RKO (cell line): ENCODE measurements around the gene EXOSC7.
"Not testable (repeated sequence)": the region's sequence is repeated elsewhere in the genome, so short reads cannot be mapped to it uniquely, and the experiment has no call there.

Experiments
- DNase-seq: peaks from one replicate; pipeline ENCODE4 v3.0.0-alpha.2; 2016; ENCODE audit warnings: low spot score

Gene EXOSC7

GRCh38 chr3:44976002-44976815 lies at the start of gene EXOSC7, which contains the start of gene ZDHHC3:
Gene EXOSC7, plus strand, starts transcription at chr3:44976244. Its CDS starts 34 bp downstream, at chr3:44976278.
Gene ZDHHC3, minus strand, starts transcription at chr3:44976174. Its CDS starts 16,738 bp downstream, at chr3:44959436.
- DNase-seq: peak; percentile 84

GRCh38 chr3:44926921-44927320 lies 49.1 kb upstream of the EXOSC7 start:
- DNase-seq: no peak

GRCh38 chr3:44927371-44927770 lies 48.7 kb upstream of the EXOSC7 start:
- no peak for DNase-seq

GRCh38 chr3:44929782-44930181 lies 46.3 kb upstream of the EXOSC7 start:
- no peak for DNase-seq

- no peak for DNase-seq
Measured at GRCh38 chr3:44930911-44931310, 45.1 kb upstream of the EXOSC7 start.

GRCh38 chr3:44931791-44932190 lies 44.3 kb upstream of the EXOSC7 start:
- DNase-seq: no peak

GRCh38 chr3:44932271-44932670 lies 43.8 kb upstream of the EXOSC7 start:
- DNase-seq: no peak

- DNase-seq: no peak
Measured at GRCh38 chr3:44932986-44933944, 42.8 kb upstream of the EXOSC7 start.

- no peak for DNase-seq
Measured at GRCh38 chr3:44939581-44940036, 36.4 kb upstream of the EXOSC7 start.

- peak; percentile 77 for DNase-seq
Measured at GRCh38 chr3:44942202-44942921, 33.7 kb upstream of the EXOSC7 start.

- no peak for DNase-seq
Measured at GRCh38 chr3:44948239-44948638, 27.8 kb upstream of the EXOSC7 start.

- DNase-seq: not testable (repeated sequence)
Measured at GRCh38 chr3:44949770-44950169, 26.3 kb upstream of the EXOSC7 start.

- DNase-seq: no peak
Measured at GRCh38 chr3:44950275-44950734, 25.7 kb upstream of the EXOSC7 start.

- no peak for DNase-seq
Measured at GRCh38 chr3:44952689-44953088, 23.4 kb upstream of the EXOSC7 start.

- no peak for DNase-seq
Measured at GRCh38 chr3:44954304-44954703, 21.7 kb upstream of the EXOSC7 start.

- DNase-seq: no peak
Measured at GRCh38 chr3:44954962-44955361, 21.1 kb upstream of the EXOSC7 start.

- DNase-seq: no peak
Measured at GRCh38 chr3:44955917-44956316, 20.1 kb upstream of the EXOSC7 start.

GRCh38 chr3:44957986-44958385 lies 18.1 kb upstream of the EXOSC7 start:
- no peak for DNase-seq

- no peak for DNase-seq
Measured at GRCh38 chr3:44958386-44958785, 17.7 kb upstream of the EXOSC7 start.

GRCh38 chr3:44960387-44961026 lies 15.5 kb upstream of the EXOSC7 start:
- no peak for DNase-seq

- no peak for DNase-seq
Measured at GRCh38 chr3:44961888-44962287, 14.2 kb upstream of the EXOSC7 start.
